NCI-H2107 (cell line): ENCODE results near the gene FHIP2A.
"Not testable (repeated sequence)": the region's sequence is repeated elsewhere in the genome, so short reads cannot be mapped to it uniquely, and the experiment has no call there.

Experiments used
- DNase-seq: peaks from one replicate; lab custom pipeline; 2025; lab: John Stamatoyannopoulos, UW

FHIP2A gene

GRCh38 chr10:114819322-114819721 lies 2.3 kb upstream of the FHIP2A start:
- DNase-seq = no peak

GRCh38 chr10:114821915-114822443 lies 399 bp downstream of the FHIP2A start:
- no peak for DNase-seq

- no peak for DNase-seq
These were observed 980 bp downstream of the FHIP2A start for GRCh38 chr10:114822444-114823076.

- no peak for DNase-seq
These were observed 1.5 kb downstream of the FHIP2A start for GRCh38 chr10:114823077-114823463.

- no peak for DNase-seq
These were observed 2.8 kb downstream of the FHIP2A start for GRCh38 chr10:114824391-114824790.

GRCh38 chr10:114825513-114826253 lies 4.1 kb downstream of the FHIP2A start:
- DNase-seq = no peak

- no peak for DNase-seq
These were observed 7.8 kb downstream of the FHIP2A start for GRCh38 chr10:114829160-114829909.

GRCh38 chr10:114831186-114831867 lies 9.7 kb downstream of the FHIP2A start:
- no peak for DNase-seq

- no peak for DNase-seq
These were observed 16.1 kb downstream of the FHIP2A start for GRCh38 chr10:114837690-114838089.

- no peak for DNase-seq
These were observed 18.3 kb downstream of the FHIP2A start for GRCh38 chr10:114839901-114840300.

GRCh38 chr10:114845978-114846693 lies 24.6 kb downstream of the FHIP2A start:
- no peak for DNase-seq

GRCh38 chr10:114847517-114847916 lies 25.9 kb downstream of the FHIP2A start:
- DNase-seq = not testable (repeated sequence)

- no peak for DNase-seq
These were observed 28.1 kb downstream of the FHIP2A start for GRCh38 chr10:114849674-114850073.

GRCh38 chr10:114850126-114850525 lies 28.5 kb downstream of the FHIP2A start:
- no peak for DNase-seq

GRCh38 chr10:114851336-114851735 lies 29.8 kb downstream of the FHIP2A start:
- DNase-seq = no peak

- DNase-seq = no peak
These were observed 30.6 kb downstream of the FHIP2A start for GRCh38 chr10:114852197-114852596.

GRCh38 chr10:114854906-114855305 lies 33.3 kb downstream of the FHIP2A start:
- no peak for DNase-seq

- DNase-seq = no peak
These were observed 34.4 kb downstream of the FHIP2A start for GRCh38 chr10:114855776-114856543.

GRCh38 chr10:114856544-114857287 lies 35.1 kb downstream of the FHIP2A start:
- no peak for DNase-seq

GRCh38 chr10:114857288-114857565 lies 35.6 kb downstream of the FHIP2A start:
- DNase-seq = not testable (repeated sequence)
